Activated CD8-positive, alpha-beta memory T cell treated with anti-CD3 and anti-CD28 coated beads for 48 hours (primary cell): Measurements from ENCODE around the gene CAMK2A.
"Not testable (repeated sequence)": the region's sequence is repeated elsewhere in the genome, so short reads cannot be mapped to it uniquely, and the experiment has no call there.

Experiments
- DNase-seq, 3 experiments: peaks; one replicate each; pipeline ENCODE4 v3.0.0-alpha.2; 2020; ENCODE audit warnings: low read depth in 2 of 3, low spot score in 2 of 3

The CAMK2A gene

GRCh38 chr5:150255659-150256409 lies 33.7 kb downstream of the CAMK2A start:
- DNase-seq: no peak

GRCh38 chr5:150254774-150255173 lies 34.8 kb downstream of the CAMK2A start:
- no peak for DNase-seq

GRCh38 chr5:150254363-150254762 lies 35.2 kb downstream of the CAMK2A start:
- DNase-seq: no peak

GRCh38 chr5:150253416-150254208 lies 36.0 kb downstream of the CAMK2A start:
- DNase-seq: no peak

GRCh38 chr5:150252489-150252888 lies 37.1 kb downstream of the CAMK2A start:
- no peak for DNase-seq

- DNase-seq: no peak
Measured at GRCh38 chr5:150251504-150251903, 38.1 kb downstream of the CAMK2A start.

GRCh38 chr5:150249744-150250143 lies 39.8 kb downstream of the CAMK2A start:
- DNase-seq: no peak

GRCh38 chr5:150248946-150249345 lies 40.6 kb downstream of the CAMK2A start:
- DNase-seq: no peak

- not testable (repeated sequence) for DNase-seq
Measured at GRCh38 chr5:150248493-150248892, 41.1 kb downstream of the CAMK2A start.

GRCh38 chr5:150247726-150248125 lies 41.8 kb downstream of the CAMK2A start:
- no peak for DNase-seq

- DNase-seq: no peak
Measured at GRCh38 chr5:150246835-150247234, 42.7 kb downstream of the CAMK2A start.

- DNase-seq: no peak
Measured at GRCh38 chr5:150246429-150246828, 43.1 kb downstream of the CAMK2A start.

GRCh38 chr5:150245808-150246207 lies 43.8 kb downstream of the CAMK2A start:
- DNase-seq: no peak

GRCh38 chr5:150245111-150245789 lies 44.3 kb downstream of the CAMK2A start:
- DNase-seq: no peak

GRCh38 chr5:150244209-150244608 lies 45.4 kb downstream of the CAMK2A start:
- no peak for DNase-seq

- DNase-seq: no peak
Measured at GRCh38 chr5:150243590-150243989, 46.0 kb downstream of the CAMK2A start.

GRCh38 chr5:150242251-150242894 lies 47.2 kb downstream of the CAMK2A start:
- DNase-seq: no peak

GRCh38 chr5:150241298-150242160 lies 48.0 kb downstream of the CAMK2A start:
- DNase-seq: no peak

GRCh38 chr5:150239794-150240122 lies 49.8 kb downstream of the CAMK2A start:
- DNase-seq: no peak

GRCh38 chr5:150239099-150239793 lies 50.3 kb downstream of the CAMK2A start:
- no peak for DNase-seq
